HepG2 (cell line): ENCODE measurements around the gene SEMA4F. TPM values are rescaled to one million over a fixed set of nuclear protein-coding genes. Genes with fewer than 3 reads are reported as not detected.

Experiments used
- ATAC-seq: fragments of 200-7000 bp; cut with Tn5 transposase; 3 replicates; pipeline ENCODE4 v1.9.1; 2020; ENCODE audit warnings: mild to moderate bottlenecking, moderate library complexity
- BruUV-seq: library from RNA; stranded (reverse); fragments of 400-500 nt; replicated peaks from 2 replicates; lab custom pipeline; 2021; lab: Mats Ljungman, UMichigan
- CTCF ChIA-PET: fragments of 300-600 bp; formaldehyde crosslinking; extraction: SDS; loops from one replicate; lab custom pipeline; 2021; ENCODE audit warnings: low total read pairs, inconsistent platforms, low intra/inter-chr PET ratio; lab: Yijun Ruan, JAX
- POLR2A ChIA-PET: fragments of 350-600 bp; sonication (Branson Sonifier 250); formaldehyde crosslinking; loops from one replicate; lab custom pipeline; 2020; ENCODE audit warnings: antibody characterized with exemption, inconsistent platforms; lab: Yijun Ruan, JAX
- DNase-seq: peaks from one replicate; pipeline ENCODE4 v3.0.0-alpha.2; 2015; ENCODE audit warnings: low spot score
- FAIRE-seq: peaks from 3 replicates; lab custom pipeline; 2011; peaks lifted over from hg19 to GRCh38; lab: Jason Lieb, UNC
- H2AFZ ChIP-seq: one replicate; pipeline ENCODE4 v1.6.1; 2011; ENCODE audit warnings: low read length, inconsistent platforms
- H3K27ac ChIP-seq: fragments of 300-600 bp; 3 replicates; pipeline ENCODE4 v1.8.0; 2011; ENCODE audit warnings: mixed run types, mild to moderate bottlenecking, mixed read lengths, low read length, inconsistent platforms; ENCODE audit not compliant: insufficient read depth; ENCODE audit errors: extremely low read length
- H3K27me3 ChIP-seq, 2 experiments: fragments of 200-600 bp in 1 of 2; 2 replicates in 1 of 2; 3 replicates in 1 of 2; pipeline versions ENCODE4 v1.6.0 to v1.8.0; 2011; ENCODE audit warnings: low read length in 2 of 2, mild to moderate bottlenecking in 2 of 2, moderate library complexity in 2 of 2, inconsistent platforms in 1 of 2; ENCODE audit not compliant: insufficient read depth in 2 of 2, control insufficient read depth in 1 of 2
- H3K36me3 ChIP-seq, 2 experiments: fragments of 200-600 bp in 1 of 2; replicated peaks in 1 of 2; 2 replicates in 1 of 2; 3 replicates in 1 of 2; pipeline versions ENCODE4 v1.5.1 to v1.8.0; 2011; ENCODE audit warnings: low read length in 2 of 2, inconsistent platforms in 1 of 2; ENCODE audit not compliant: insufficient read depth in 2 of 2, control insufficient read depth in 1 of 2
- H3K4me1 ChIP-seq: 2 replicates; pipeline ENCODE4 v1.5.1; 2012; ENCODE audit warnings: low read length, inconsistent platforms; ENCODE audit not compliant: insufficient read depth
- H3K4me2 ChIP-seq: 2 replicates; pipeline ENCODE4 v1.6.0; 2011; ENCODE audit warnings: low read depth, low read length, inconsistent platforms
- H3K4me3 ChIP-seq, 3 experiments: fragments of 200-600 bp in 1 of 3; sonication (generic), shearing (Covaris generic) in 1 of 3; replicated peaks in 1 of 3; 2 replicates each; pipeline ENCODE4 v1.5.1; 2011 to 2016; ENCODE audit warnings: low read length in 3 of 3, inconsistent platforms in 2 of 3, low read depth in 2 of 3, mild to moderate bottlenecking in 2 of 3, control low read depth in 1 of 3, mixed read lengths in 1 of 3; ENCODE audit not compliant: insufficient read depth in 1 of 3
- H3K79me2 ChIP-seq: one replicate; pipeline ENCODE4 v1.6.1; 2011; ENCODE audit warnings: low read length, inconsistent platforms; ENCODE audit not compliant: insufficient read depth
- H3K9ac ChIP-seq: 2 replicates; pipeline ENCODE4 v1.6.0; 2011; ENCODE audit warnings: mild to moderate bottlenecking, low read depth, low read length, inconsistent platforms; ENCODE audit not compliant: insufficient read depth
- H3K9me3 ChIP-seq: 2 replicates; pipeline ENCODE4 v1.5.1; 2012; ENCODE audit warnings: mild to moderate bottlenecking, low read length
- H4K20me1 ChIP-seq: 2 replicates; pipeline ENCODE4 v1.6.0; 2011; ENCODE audit warnings: inconsistent platforms, mild to moderate bottlenecking, low read length, moderate library complexity; ENCODE audit not compliant: insufficient read depth
- ASH2L ChIP-seq: fragments of 300-600, 200-600 bp; sonication (generic); IDR thresholded peaks from 2 replicates; pipeline ENCODE4 v1.7.0; 2017; ENCODE audit warnings: low read depth, mild to moderate bottlenecking, moderate library complexity, mixed read lengths, low read length; ENCODE audit not compliant: insufficient read length
- FOXP4 ChIP-seq: sonication (generic); formaldehyde crosslinking; IDR thresholded peaks from 2 replicates; pipeline ENCODE4 v1.4.0; 2020; ENCODE audit warnings: missing genetic modification reagents
- LCORL ChIP-seq, 2 experiments: fragments of 450-650 bp in 1 of 2; sonication (generic) in 1 of 2; formaldehyde crosslinking in 1 of 2; IDR thresholded peaks; 2 replicates each; pipeline versions ENCODE4 v1.5.0 to v1.6.1; 2017 to 2020; ENCODE audit warnings: antibody characterized with exemption in 1 of 2, missing genetic modification reagents in 1 of 2
- MAF1 ChIP-seq: sonication (generic); formaldehyde crosslinking; IDR thresholded peaks from 2 replicates; pipeline ENCODE4 v1.5.0; 2020; ENCODE audit warnings: missing genetic modification reagents, borderline replicate concordance
- MZF1 ChIP-seq: sonication (generic); formaldehyde crosslinking; IDR thresholded peaks from 2 replicates; pipeline ENCODE4 v1.8.1; 2023; ENCODE audit warnings: mild to moderate bottlenecking, missing genetic modification reagents, borderline replicate concordance
- NFKBIZ ChIP-seq: IDR thresholded peaks from 2 replicates; pipeline ENCODE4 v1.6.1; 2018; ENCODE audit warnings: missing genetic modification reagents, missing compliant biosample characterization
- PTBP1 ChIP-seq: fragments of 200-400 bp; formaldehyde crosslinking; IDR thresholded peaks from 2 replicates; pipeline ENCODE4 v1.6.1; 2018; ENCODE audit warnings: low read length, low read depth; ENCODE audit not compliant: poor library complexity, severe bottlenecking
- XBP1 ChIP-seq: sonication (generic); formaldehyde crosslinking; IDR thresholded peaks from 2 replicates; pipeline ENCODE4 v1.5.0; 2020; ENCODE audit warnings: missing genetic modification reagents
- ZNF556 ChIP-seq: sonication (generic); formaldehyde crosslinking; IDR thresholded peaks from 2 replicates; pipeline ENCODE4 v1.4.0; 2020; ENCODE audit warnings: mild to moderate bottlenecking, missing genetic modification reagents, borderline replicate concordance
- ZNF747 ChIP-seq: sonication (generic); formaldehyde crosslinking; IDR thresholded peaks from 2 replicates; pipeline ENCODE4 v1.8.1; 2023; ENCODE audit warnings: missing genetic modification reagents, mild to moderate bottlenecking, borderline replicate concordance
- ZNF766 ChIP-seq: sonication (generic); formaldehyde crosslinking; IDR thresholded peaks from 2 replicates; pipeline ENCODE4 v1.5.0; 2020; ENCODE audit warnings: missing genetic modification reagents, borderline replicate concordance
- WGBS: methylation state at CpG from one replicate; pipeline ENCODE4 v1.1.6; 2017; ENCODE audit warnings: low lambda C conversion rate; 5-methylcytosine and 5-hydroxymethylcytosine counted together
- in situ Hi-C: cut with HindIII; loops from 2 replicates; pipeline ENCODE4 v1.10.0; 2017; ENCODE audit warnings: low pct_unique_long_range_greater_than_20kb; ENCODE audit not compliant: extremely low pct_ligation_motif_present
- intact Hi-C: fragments of 100-400 bp; cut with micrococcal nuclease; formaldehyde crosslinking; loops from one replicate; pipeline ENCODE4 v1.10.0; 2022; ENCODE audit not compliant: unreplicated experiment
- polyA plus RNA-seq, 8 experiments: library from polyadenylated mRNA; depleted of rRNA in 3 of 8; stranded (reverse) in 7 of 8; unstranded in 1 of 8; fragments of >200 nt; fragmentation: Illumina TruSeq in 4 of 8; extraction: Trizol in 4 of 8; gene quantifications; 2 replicates each; pipeline versions ENCODE4 v1.2.1 to v1.2.3, GENCODE V29; 2011 to 2016; ENCODE audit warnings: low read depth in 4 of 8, missing spikeins in 1 of 8, mixed read lengths in 1 of 8; ENCODE audit not compliant: insufficient read depth in 1 of 8
- total RNA-seq, 5 experiments: library from RNA; depleted of rRNA; stranded (reverse); fragments of >200 nt; fragmentation: Illumina TruSeq; extraction: Trizol; gene quantifications; 2 replicates each; pipeline ENCODE4 v1.2.3, GENCODE V29; 2016; ENCODE audit warnings: low read depth in 1 of 5

Gene SEMA4F
- total and polyA plus RNA-seq, 2 of the 13 experiments (the other 11 are each of a cell fraction or from before 2014, with no cell fraction given) = 7.1 to 10.3 TPM

DNA sequence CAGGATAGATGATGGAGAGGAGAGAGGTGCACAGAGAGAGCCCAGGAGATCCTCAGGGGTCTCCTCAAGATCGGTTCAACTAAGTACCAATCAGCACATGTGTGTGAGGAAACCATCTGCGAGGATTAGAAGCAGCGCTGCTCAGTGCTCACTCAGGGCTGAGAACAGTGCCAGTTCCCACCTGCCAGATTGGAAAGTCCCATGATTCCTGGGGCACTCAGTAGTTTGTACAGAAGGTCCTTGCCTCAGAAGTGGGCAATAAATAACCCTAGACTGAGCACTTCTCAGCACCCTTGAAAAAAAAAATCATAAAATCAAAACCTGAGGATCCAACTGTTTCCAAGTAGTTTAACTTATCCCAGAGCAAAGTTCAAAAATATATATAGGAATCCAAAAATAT is 53.8 kb downstream of the SEMA4F start:
- H3K9ac ChIP-seq = no peak overlapping the region
- no peaks in the 10 kb centered on the region for H3K36me3 ChIP-seq
- H3K4me1 ChIP-seq = peaks cover 19% of the 10 kb centered on the region
- no peaks in the 10 kb centered on the region for H3K9me3 ChIP-seq
- no peak overlapping the region for H2AFZ ChIP-seq
- BruUV-seq = no TSS peak
- CTCF ChIA-PET = no interaction called here
- no peak overlapping the region for H3K4me2 ChIP-seq
- FAIRE-seq (no peak), ATAC-seq (no peak), DNase-seq (no peak)
- no peaks in the 10 kb centered on the region for H4K20me1 ChIP-seq
- no peak for TF ChIP-seq MZF1
- TF ChIP-seq ZNF766 (CRISPR knock-in tag) = no peak
- no peak for TF ChIP-seq NFKBIZ (CRISPR knock-in tag)
- TF ChIP-seq FOXP4 = no peak
- no peak for TF ChIP-seq ZNF556 (CRISPR knock-in tag)
- TF ChIP-seq PTBP1 = no peak
- TF ChIP-seq ASH2L = no peak
- no peak for TF ChIP-seq XBP1
- no peak for TF ChIP-seq MAF1
- TF ChIP-seq LCORL (IDR thresholded peaks at IDR 0.05) = no peak
- TF ChIP-seq LCORL (CRISPR knock-in tag; IDR thresholded peaks at IDR 0.05) = no peak
- no peak for TF ChIP-seq ZNF747 (CRISPR knock-in tag)
- WGBS = 65% methylated on average over 3 of the region's 3 CpGs
- no peak overlapping the region for H3K4me3 ChIP-seq
- H3K27me3 ChIP-seq = peaks cover 1 to 19% of the 10 kb centered on the region in 2 experiments; a peak in 3 of 5 replicates
- POLR2A ChIA-PET = no interaction called here
- in situ Hi-C loops (no loop called here), intact Hi-C loops (no loop called here)
- no peak overlapping the region for H3K27ac ChIP-seq
- H3K79me2 ChIP-seq = no peaks in the 10 kb centered on the region
